Measurements from ENCODE around the gene ADGRG3.

Gene ADGRG3

GRCh38 chr16:57732714-57733113 lies 64.6 kb downstream of the ADGRG3 start:
- H3K9me3 Mint-ChIP-seq = peaks cover 5% of the 10 kb centered on the region
- H3K4me3 Mint-ChIP-seq = peak overlapping the region; percentile 67 to 82 (median 81)
- no peak for TF ChIP-seq CTCF (IDR thresholded peaks at IDR 0.05; ENCODE audit: unreplicated experiment in 3 of 3)
- H3K27ac Mint-ChIP-seq = peak overlapping the region; percentile 52 to 99 (median 72)
- no peaks in the 10 kb centered on the region for H3K36me3 Mint-ChIP-seq (ENCODE audit: low read depth)
- peaks cover 2% of the 10 kb centered on the region for H3K27me3 Mint-ChIP-seq (ENCODE audit: low read depth)
- H3K4me1 Mint-ChIP-seq = peaks cover 21% of the 10 kb centered on the region

- peaks cover 23% of the 10 kb centered on the region for H3K4me1 Mint-ChIP-seq
- H3K36me3 Mint-ChIP-seq (ENCODE audit: low read depth) = no peaks in the 10 kb centered on the region
- peak overlapping the region; percentile 88 to 93 (median 90) for H3K4me3 Mint-ChIP-seq
- no peaks in the 10 kb centered on the region for H3K27me3 Mint-ChIP-seq (ENCODE audit: low read depth)
- peaks cover 5% of the 10 kb centered on the region for H3K9me3 Mint-ChIP-seq
- peak overlapping the region; percentile 94 to 99 (median 98) for H3K27ac Mint-ChIP-seq
- no peak for TF ChIP-seq CTCF (IDR thresholded peaks at IDR 0.05; ENCODE audit: unreplicated experiment in 3 of 3)
Measured at GRCh38 chr16:57734308-57734924, 66.3 kb downstream of the ADGRG3 start.

DNA sequence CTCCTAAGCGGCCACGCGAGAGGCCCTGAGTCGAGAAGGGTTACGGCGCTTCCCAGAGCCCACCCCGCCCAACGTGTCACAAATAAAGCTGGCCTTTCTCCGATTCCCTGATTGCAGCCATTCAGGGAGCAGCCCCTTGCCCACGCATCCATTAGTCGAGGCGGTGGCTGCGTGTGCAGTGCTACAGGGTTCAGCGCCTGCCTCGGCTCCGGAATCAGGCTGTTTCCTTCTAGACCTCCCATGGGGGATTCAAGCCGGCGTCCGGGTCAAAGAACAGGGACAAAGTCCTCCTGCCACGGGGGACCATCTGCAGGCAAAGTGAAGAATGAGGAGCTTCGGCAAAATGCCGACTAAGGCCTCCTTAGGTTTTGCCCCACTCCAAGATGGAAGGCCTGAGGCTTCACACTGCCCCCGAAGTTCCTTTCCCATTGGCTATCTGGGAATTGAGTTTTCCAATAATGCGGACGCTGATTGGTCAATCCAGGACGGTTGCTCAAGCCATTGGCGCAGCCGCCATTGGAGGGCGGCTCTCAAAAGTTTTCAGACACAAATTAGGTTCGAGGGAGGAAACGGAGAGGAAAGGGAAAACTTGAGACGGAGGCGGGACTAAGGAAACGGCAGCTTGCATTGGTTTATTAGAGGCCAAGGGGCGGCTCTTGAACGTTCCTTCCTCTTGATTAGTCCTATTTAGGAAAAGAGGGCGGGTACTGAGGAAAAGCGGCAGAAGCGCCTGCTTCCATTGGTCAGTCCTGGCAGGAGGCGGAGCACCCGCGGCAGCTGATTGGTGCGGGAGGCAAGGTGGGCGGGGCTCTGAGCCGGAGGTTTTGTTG lies 67.0 kb downstream of the ADGRG3 start:
- H3K4me3 Mint-ChIP-seq = peak overlapping the region; percentile 88 to 93 (median 90)
- H3K27me3 Mint-ChIP-seq (ENCODE audit: low read depth) = no peaks in the 10 kb centered on the region
- no peak for TF ChIP-seq CTCF (IDR thresholded peaks at IDR 0.05; ENCODE audit: unreplicated experiment in 3 of 3)
- H3K9me3 Mint-ChIP-seq = peaks cover 5% of the 10 kb centered on the region
- peaks cover 23% of the 10 kb centered on the region for H3K4me1 Mint-ChIP-seq
- no peaks in the 10 kb centered on the region for H3K36me3 Mint-ChIP-seq (ENCODE audit: low read depth)
- H3K27ac Mint-ChIP-seq = peak overlapping the region; percentile 94 to 99 (median 98)

GRCh38 chr16:57735755-57736418 lies 67.8 kb downstream of the ADGRG3 start, which contains the start of gene KATNB1:
Gene KATNB1 (plus strand): TSS chr16:57735770. CDS start chr16:57737244, 1,474 bp downstream.
- no peaks in the 10 kb centered on the region for H3K27me3 Mint-ChIP-seq (ENCODE audit: low read depth)
- peaks cover 5% of the 10 kb centered on the region for H3K9me3 Mint-ChIP-seq
- peaks cover 25% of the 10 kb centered on the region for H3K4me1 Mint-ChIP-seq
- peak within 1 kb of the TSS; percentile 94 to 99 (median 98) for H3K27ac Mint-ChIP-seq
- H3K36me3 Mint-ChIP-seq (ENCODE audit: low read depth) = no peaks in the 10 kb centered on the region
- peak within 1 kb of the TSS; percentile 88 to 93 (median 90) for H3K4me3 Mint-ChIP-seq
- no peak for TF ChIP-seq CTCF (IDR thresholded peaks at IDR 0.05; ENCODE audit: unreplicated experiment in 3 of 3)

DNA sequence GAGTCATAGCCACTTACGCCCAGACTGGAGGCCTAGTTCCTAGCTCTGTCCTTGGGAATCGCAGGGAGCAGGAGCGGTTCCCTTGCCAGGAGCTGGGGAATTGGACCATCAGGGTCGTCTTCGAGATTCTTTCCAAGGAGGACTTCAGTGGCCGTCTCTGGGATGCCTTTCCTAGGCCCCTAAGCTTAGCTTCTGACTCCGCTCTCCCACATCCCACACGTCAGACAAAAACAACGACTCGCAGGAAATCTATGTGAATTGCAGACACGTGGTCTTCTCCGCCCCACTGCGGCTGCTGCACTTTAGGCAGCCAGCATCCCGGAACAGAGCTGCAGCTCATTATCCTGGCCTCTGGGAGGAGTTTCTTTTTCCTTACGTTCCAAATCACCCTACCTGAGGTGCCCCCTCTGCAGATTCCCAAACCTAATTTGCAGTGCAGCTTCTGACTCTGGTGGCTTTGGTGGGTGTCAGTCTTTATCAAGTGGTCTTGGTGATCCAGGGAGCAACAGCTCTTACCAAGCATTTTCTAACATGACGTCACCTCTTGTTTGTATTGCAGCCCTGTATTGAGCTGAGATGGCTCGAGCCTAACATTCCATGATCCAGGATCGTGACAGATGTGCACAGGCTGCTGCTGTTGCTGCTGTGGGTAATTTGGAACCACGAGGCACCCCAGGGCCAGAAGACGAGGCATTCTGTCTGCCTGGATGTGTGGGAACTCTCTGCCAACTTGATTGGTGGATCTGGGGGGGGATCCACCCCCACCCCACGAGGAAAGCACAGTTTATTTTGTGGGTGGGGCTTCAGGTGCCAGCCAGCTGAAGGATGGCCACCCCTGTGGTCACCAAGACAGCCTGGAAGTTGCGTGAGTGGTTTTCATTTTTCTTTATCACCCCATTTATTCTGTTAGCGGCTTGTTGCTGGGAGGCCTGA lies 68.6 kb downstream of the ADGRG3 start:
- Mint-ChIP-seq H3K27ac (peak overlapping the region; percentile 94 to 99 (median 98)), H3K36me3 (ENCODE audit: low read depth) (no peaks in the 10 kb centered on the region)
- peak; percentile 20 to 30 (median 30) for TF ChIP-seq CTCF (IDR thresholded peaks at IDR 0.05; ENCODE audit: unreplicated experiment in 3 of 3)

More for the DNA sequence above, 68.6 kb downstream of the ADGRG3 start:
- Mint-ChIP-seq H3K4me3 (peak overlapping the region; percentile 88 to 93 (median 90)), H3K9me3 (peaks cover 5% of the 10 kb centered on the region), H3K4me1 (peaks cover 28% of the 10 kb centered on the region), H3K27me3 (ENCODE audit: low read depth) (no peaks in the 10 kb centered on the region)
